CD8-positive, alpha-beta memory T cell (primary cell): Measurements from ENCODE around the gene SLC38A8. TPM values are rescaled to one million over a fixed set of nuclear protein-coding genes. Genes with fewer than 3 reads are reported as not detected.

Experiments
- CTCF ChIA-PET: fragments of 350-600 bp; sonication (Branson Sonifier 250); formaldehyde crosslinking; loops from one replicate; lab custom pipeline; 2021; ENCODE audit warnings: antibody characterized with exemption; lab: Charles Lee
- POLR2A ChIA-PET: fragments of 350-600 bp; sonication (Branson Sonifier 250); formaldehyde crosslinking; loops from one replicate; lab custom pipeline; 2021; ENCODE audit warnings: antibody characterized with exemption; lab: Charles Lee
- DNase-seq, 5 donors: peaks; one replicate each; pipeline versions ENCODE4 v3.0.0 to v3.0.0-alpha.2; 2020 to 2022; ENCODE audit warnings: mixed read lengths in 1 of 5
- H3K27ac ChIP-seq: one replicate; pipeline ENCODE4 v1.7.0; 2013; ENCODE audit warnings: low read depth, mild to moderate bottlenecking, low read length, moderate library complexity
- H3K27me3 ChIP-seq: 2 replicates; pipeline ENCODE4 v1.7.0; 2013; ENCODE audit warnings: low read length, mild to moderate bottlenecking; ENCODE audit not compliant: insufficient read depth, poor library complexity, severe bottlenecking
- H3K36me3 ChIP-seq: 2 replicates; pipeline ENCODE4 v1.7.0; 2013; ENCODE audit warnings: mild to moderate bottlenecking, low read length, moderate library complexity; ENCODE audit not compliant: insufficient read depth
- H3K4me1 ChIP-seq: 2 replicates; pipeline ENCODE4 v1.7.0; 2013; ENCODE audit warnings: mild to moderate bottlenecking, low read length, moderate library complexity; ENCODE audit not compliant: insufficient read depth
- H3K4me3 ChIP-seq: 2 replicates; pipeline ENCODE4 v1.7.0; 2013; ENCODE audit warnings: mild to moderate bottlenecking, low read length
- H3K9me3 ChIP-seq: 2 replicates; pipeline ENCODE4 v1.7.0; 2013; ENCODE audit warnings: mild to moderate bottlenecking, low read length
- H3K27ac Mint-ChIP-seq, 8 donors: one replicate each; pipeline ENCODE4 v1.8.0; 2020 to 2021; ENCODE audit warnings: mixed read lengths in 8 of 8, mild to moderate bottlenecking in 6 of 8, inconsistent platforms in 3 of 8, moderate library complexity in 3 of 8
- H3K27me3 Mint-ChIP-seq, 2 donors: one replicate each; pipeline ENCODE4 v1.8.0; 2020 to 2021; ENCODE audit warnings: mixed read lengths in 2 of 2, mild to moderate bottlenecking in 1 of 2, moderate library complexity in 1 of 2
- H3K36me3 Mint-ChIP-seq, 3 donors: one replicate each; pipeline ENCODE4 v1.8.0; 2020 to 2021; ENCODE audit warnings: mixed read lengths in 3 of 3, inconsistent platforms in 1 of 3, mild to moderate bottlenecking in 1 of 3
- H3K4me1 Mint-ChIP-seq, 3 donors: one replicate each; pipeline ENCODE4 v1.8.0; 2020 to 2021; ENCODE audit warnings: mixed read lengths in 3 of 3, inconsistent platforms in 1 of 3, mild to moderate bottlenecking in 1 of 3
- H3K4me3 Mint-ChIP-seq, 7 donors: one replicate each; pipeline ENCODE4 v1.8.0; 2020 to 2021; ENCODE audit warnings: mixed read lengths in 7 of 7, mild to moderate bottlenecking in 6 of 7, moderate library complexity in 4 of 7, inconsistent platforms in 2 of 7
- H3K9me3 Mint-ChIP-seq, 5 donors: one replicate each; pipeline ENCODE4 v1.8.0; 2020 to 2022; ENCODE audit warnings: mixed read lengths in 5 of 5, mild to moderate bottlenecking in 3 of 5, moderate library complexity in 2 of 5, inconsistent platforms in 1 of 5
- polyA plus RNA-seq: library from polyadenylated mRNA; unstranded; fragments of 300-500 nt; fragmentation: Illumina TruSeq; gene quantifications from one replicate; pipeline ENCODE4 v1.2.3, GENCODE V29; 2021
- total RNA-seq, 2 experiments: library from RNA; stranded (reverse); gene quantifications; one replicate each; pipeline ENCODE4 v1.2.3, GENCODE V29; 2021

The SLC38A8 gene
- total and polyA plus RNA-seq, 3 experiments from 2014 or later: not detected

DNA sequence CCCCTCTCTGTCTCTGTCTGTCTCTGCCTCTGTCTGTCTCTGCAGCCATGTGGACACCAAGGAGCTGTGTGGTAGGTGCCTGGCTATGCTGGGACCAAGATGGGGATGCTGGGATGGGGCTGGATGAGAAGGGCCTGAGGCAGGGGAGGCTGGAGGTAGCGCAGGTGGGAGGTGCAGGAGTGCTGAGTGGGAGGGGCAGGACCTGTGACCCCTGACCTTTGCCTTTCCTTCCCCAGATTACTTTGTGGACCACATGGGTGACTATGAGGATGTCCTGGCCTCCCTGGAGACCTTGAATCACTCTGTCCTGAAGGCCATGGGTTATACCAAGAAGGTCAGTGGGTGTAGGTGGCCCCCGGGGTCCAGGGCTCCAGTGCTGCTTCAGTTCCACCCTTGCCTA lies 61.8 kb downstream of the SLC38A8 start:
- Mint-ChIP-seq H3K36me3 (peaks cover 0 to 2% (median 0%) of the 10 kb centered on the region in 3 donors), H3K27ac (no peak overlapping the region), H3K27me3 (peaks cover 3 to 5% of the 10 kb centered on the region in 2 donors), H3K4me3 (no peak overlapping the region), H3K4me1 (no peaks in the 10 kb centered on the region), H3K9me3 (peaks cover 0 to 4% (median 0%) of the 10 kb centered on the region in 5 donors)
- H3K36me3 ChIP-seq: no peaks in the 10 kb centered on the region
- ChIA-PET CTCF (no interaction called here), POLR2A (no interaction called here)
- H3K27me3 ChIP-seq: no peaks in the 10 kb centered on the region
- peak in 1 of 5 donors; percentile 13 for DNase-seq
- H3K9me3 ChIP-seq: no peaks in the 10 kb centered on the region
- no peak overlapping the region for H3K27ac ChIP-seq
- no peaks in the 10 kb centered on the region for H3K4me1 ChIP-seq
- no peak overlapping the region for H3K4me3 ChIP-seq

DNA sequence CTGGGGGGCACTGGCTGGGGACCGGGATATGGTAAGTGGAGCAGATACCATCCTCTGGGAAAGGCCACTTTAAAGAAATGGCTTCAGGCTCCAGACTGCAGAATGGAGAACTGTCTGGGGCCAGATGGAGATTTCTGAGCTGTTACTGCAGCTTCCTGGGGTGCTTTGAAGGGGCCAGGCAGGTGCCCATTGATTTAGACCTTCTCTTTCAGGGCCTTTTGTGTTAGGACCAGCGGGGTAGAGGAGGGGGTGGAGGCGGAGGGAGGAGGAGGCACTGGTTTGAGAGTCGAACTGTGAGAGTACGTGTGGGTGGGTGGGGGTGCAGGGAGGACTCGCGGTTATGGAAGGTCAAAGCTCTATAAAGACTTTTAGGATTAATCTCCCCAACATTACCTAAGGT lies 63.2 kb downstream of the SLC38A8 start:
- Histone ChIP-seq H3K4me3 (no peak overlapping the region), H3K9me3 (no peaks in the 10 kb centered on the region), H3K27me3 (no peaks in the 10 kb centered on the region), H3K4me1 (no peaks in the 10 kb centered on the region), H3K27ac (no peak overlapping the region), H3K36me3 (no peaks in the 10 kb centered on the region)
- peak in 1 of 5 donors; percentile 10 for DNase-seq
- H3K4me1 Mint-ChIP-seq: no peaks in the 10 kb centered on the region
- POLR2A ChIA-PET: no interaction called here
- peaks cover 0 to 2% (median 0%) of the 10 kb centered on the region in 3 donors for H3K36me3 Mint-ChIP-seq
- H3K27me3 Mint-ChIP-seq: peaks cover 3 to 8% of the 10 kb centered on the region in 2 donors
- CTCF ChIA-PET: no interaction called here
- peaks cover 0 to 4% (median 0%) of the 10 kb centered on the region in 5 donors for H3K9me3 Mint-ChIP-seq
- no peak overlapping the region for H3K4me3 Mint-ChIP-seq
- H3K27ac Mint-ChIP-seq: no peak overlapping the region

- peaks cover 0 to 2% (median 0%) of the 10 kb centered on the region in 3 donors for H3K36me3 Mint-ChIP-seq
Measured at GRCh38 chr16:83978401-83978904, 64.1 kb downstream of the SLC38A8 start.

DNA sequence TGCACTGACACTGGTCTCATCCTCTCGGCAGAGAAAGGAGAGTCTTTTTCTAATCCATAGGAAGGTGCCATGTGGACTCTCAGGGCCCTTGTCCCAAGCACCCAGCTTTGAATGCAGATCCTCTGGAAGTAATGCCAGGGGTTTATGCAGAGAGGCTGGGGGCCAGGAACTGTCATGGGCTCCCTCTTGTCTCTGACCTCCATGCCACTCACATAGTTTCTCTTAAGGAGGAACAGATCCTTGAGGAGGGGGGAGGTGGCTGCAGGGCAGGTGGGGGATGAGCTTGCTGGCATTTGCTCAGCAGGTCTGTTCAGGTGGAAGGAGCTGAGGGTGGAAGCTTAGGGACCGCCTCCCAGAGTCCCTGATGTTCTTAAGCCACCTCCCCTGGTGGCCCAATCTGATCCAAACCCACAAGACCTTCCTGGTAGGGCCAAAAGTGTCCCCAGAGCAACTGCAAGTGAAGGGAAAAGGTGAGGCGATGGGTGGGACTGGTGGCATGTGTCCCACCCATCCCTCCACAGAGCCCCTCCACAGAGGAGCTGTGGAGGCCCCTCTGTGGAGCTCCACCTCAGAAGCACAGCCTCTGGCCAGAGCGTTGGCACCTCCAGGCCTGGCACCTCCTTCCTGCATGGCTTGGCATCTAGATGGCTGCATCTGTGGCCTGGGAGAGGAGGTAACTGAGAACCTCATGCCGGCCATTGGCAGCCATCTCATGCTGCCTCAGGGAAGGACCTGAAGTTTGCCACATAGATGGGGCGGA lies 65.4 kb downstream of the SLC38A8 start:
- no peak overlapping the region for H3K27ac ChIP-seq
- H3K36me3 Mint-ChIP-seq: peaks cover 0 to 2% (median 0%) of the 10 kb centered on the region in 3 donors
- H3K27me3 ChIP-seq: no peaks in the 10 kb centered on the region
- H3K9me3 Mint-ChIP-seq: peaks cover 0 to 4% (median 0%) of the 10 kb centered on the region in 5 donors
- H3K4me3 ChIP-seq: no peak overlapping the region
- H3K27ac Mint-ChIP-seq: no peak overlapping the region
- H3K4me1 Mint-ChIP-seq: no peaks in the 10 kb centered on the region
- ChIA-PET CTCF (no interaction called here), POLR2A (no interaction called here)
- H3K27me3 Mint-ChIP-seq: peaks cover 4 to 8% of the 10 kb centered on the region in 2 donors
- H3K4me1 ChIP-seq: no peaks in the 10 kb centered on the region
- H3K9me3 ChIP-seq: no peaks in the 10 kb centered on the region
- DNase-seq: peak in 1 of 5 donors; percentile 27
- no peaks in the 10 kb centered on the region for H3K36me3 ChIP-seq
- no peak overlapping the region for H3K4me3 Mint-ChIP-seq

More at GRCh38 chr16:83978401-83978904, 64.1 kb downstream of the SLC38A8 start:
- no peak for DNase-seq
- Histone ChIP-seq H3K27me3 (no peaks in the 10 kb centered on the region), H3K27ac (no peak overlapping the region), H3K9me3 (no peaks in the 10 kb centered on the region), H3K4me3 (no peak overlapping the region), H3K36me3 (no peaks in the 10 kb centered on the region), H3K4me1 (no peaks in the 10 kb centered on the region)
- ChIA-PET POLR2A (no interaction called here), CTCF (no interaction called here)
- no peaks in the 10 kb centered on the region for H3K4me1 Mint-ChIP-seq
- H3K9me3 Mint-ChIP-seq: peaks cover 0 to 4% (median 0%) of the 10 kb centered on the region in 5 donors
- no peak overlapping the region for H3K4me3 Mint-ChIP-seq
- no peak overlapping the region for H3K27ac Mint-ChIP-seq
- H3K27me3 Mint-ChIP-seq: peaks cover 3 to 8% of the 10 kb centered on the region in 2 donors

DNA sequence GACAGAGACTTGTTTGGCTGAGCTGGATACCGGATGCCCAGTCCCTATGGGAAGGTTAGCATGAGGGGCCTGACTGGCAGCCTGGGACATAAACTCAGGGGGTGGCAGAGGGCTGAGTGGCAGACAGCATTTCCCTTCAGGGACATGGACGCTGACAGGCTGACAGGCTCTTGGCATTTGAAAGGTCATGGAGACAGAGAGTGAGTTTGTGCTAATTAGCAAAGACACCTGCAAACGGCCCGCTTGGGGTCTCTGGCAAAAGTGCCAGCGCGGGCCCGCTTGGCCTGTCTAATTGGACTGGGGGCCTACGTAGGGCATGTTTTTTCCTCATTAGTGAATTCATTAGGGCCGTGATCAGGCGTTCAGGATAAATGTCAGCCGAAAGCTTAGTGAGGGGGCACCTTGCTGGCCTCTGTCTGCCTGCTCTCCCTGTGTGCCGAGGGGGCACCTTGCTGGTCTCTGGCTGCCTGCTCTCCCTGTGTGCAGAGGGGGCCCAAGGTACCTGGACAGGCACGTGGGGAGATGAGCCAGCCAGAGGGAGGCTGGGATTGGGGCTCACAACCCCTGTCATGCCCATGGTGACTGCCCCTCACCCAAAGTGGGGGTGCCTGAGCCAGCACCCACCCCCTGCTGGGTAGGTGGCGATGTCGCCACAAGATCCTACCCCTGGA lies 66.9 kb downstream of the SLC38A8 start:
- Histone ChIP-seq H3K27ac (no peak overlapping the region), H3K27me3 (no peaks in the 10 kb centered on the region), H3K4me3 (no peak overlapping the region), H3K4me1 (no peaks in the 10 kb centered on the region), H3K36me3 (no peaks in the 10 kb centered on the region), H3K9me3 (no peaks in the 10 kb centered on the region)
- H3K4me3 Mint-ChIP-seq: no peak overlapping the region
- peak in 1 of 5 donors; percentile 28 for DNase-seq
- no peak overlapping the region for H3K27ac Mint-ChIP-seq
- ChIA-PET POLR2A (no interaction called here), CTCF (no interaction called here)
- peaks cover 0 to 4% (median 0%) of the 10 kb centered on the region in 5 donors for H3K9me3 Mint-ChIP-seq
- H3K4me1 Mint-ChIP-seq: no peaks in the 10 kb centered on the region
- peaks cover 7 to 8% of the 10 kb centered on the region in 2 donors for H3K27me3 Mint-ChIP-seq
- H3K36me3 Mint-ChIP-seq: peaks cover 0 to 2% (median 0%) of the 10 kb centered on the region in 3 donors

DNA sequence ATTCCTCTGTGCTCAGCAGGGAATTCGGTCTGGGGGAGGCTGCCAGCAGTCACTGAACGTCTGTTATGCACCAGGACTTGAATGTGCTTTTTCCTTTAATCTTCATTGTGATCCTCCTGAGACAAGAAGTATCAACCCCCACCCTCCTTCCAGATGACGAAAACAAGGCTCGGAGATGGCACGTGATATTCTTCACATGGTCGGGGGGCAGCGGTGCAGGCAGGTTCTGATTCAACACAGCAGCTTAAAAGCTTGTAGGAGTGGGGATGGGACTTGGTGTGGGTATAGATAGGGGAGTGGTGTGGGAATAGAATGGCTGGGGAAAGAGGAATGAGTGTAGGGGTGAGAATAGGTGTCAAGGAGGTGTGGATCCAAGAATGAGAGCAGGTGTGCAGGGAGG lies 68.1 kb downstream of the SLC38A8 start:
- CTCF ChIA-PET: no interaction called here
- H3K9me3 Mint-ChIP-seq: peaks cover 0 to 4% (median 0%) of the 10 kb centered on the region in 5 donors
- POLR2A ChIA-PET: no interaction called here

GRCh38 chr16:83973581-83974385 lies 68.8 kb downstream of the SLC38A8 start:
- no peak overlapping the region for H3K4me3 ChIP-seq
- H3K9me3 ChIP-seq: no peaks in the 10 kb centered on the region
- POLR2A ChIA-PET: no interaction called here
- Mint-ChIP-seq H3K4me3 (no peak overlapping the region), H3K27ac (no peak overlapping the region), H3K4me1 (peaks cover 0 to 5% (median 0%) of the 10 kb centered on the region in 3 donors), H3K36me3 (peaks cover 0 to under 1% (median 0%) of the 10 kb centered on the region in 3 donors), H3K9me3 (peaks cover 0 to 3% (median 0%) of the 10 kb centered on the region in 5 donors), H3K27me3 (peaks cover 14 to 17% of the 10 kb centered on the region in 2 donors)
- H3K36me3 ChIP-seq: no peaks in the 10 kb centered on the region
- no peaks in the 10 kb centered on the region for H3K4me1 ChIP-seq
- peak in 1 of 5 donors; percentile 22 for DNase-seq
- no peak overlapping the region for H3K27ac ChIP-seq
- H3K27me3 ChIP-seq: no peaks in the 10 kb centered on the region
- CTCF ChIA-PET: no interaction called here

More for the DNA sequence above, 68.1 kb downstream of the SLC38A8 start:
- no peak overlapping the region for H3K4me3 ChIP-seq
- H3K4me1 Mint-ChIP-seq: peaks cover 0 to 5% (median 0%) of the 10 kb centered on the region in 3 donors
- DNase-seq: peak in 1 of 5 donors; percentile 4
- no peak overlapping the region for H3K27ac ChIP-seq
- no peak overlapping the region for H3K4me3 Mint-ChIP-seq
- H3K4me1 ChIP-seq: no peaks in the 10 kb centered on the region
- no peaks in the 10 kb centered on the region for H3K9me3 ChIP-seq
- H3K36me3 ChIP-seq: no peaks in the 10 kb centered on the region
- peaks cover 0 to 2% (median 0%) of the 10 kb centered on the region in 3 donors for H3K36me3 Mint-ChIP-seq
- no peaks in the 10 kb centered on the region for H3K27me3 ChIP-seq
- H3K27me3 Mint-ChIP-seq: peaks cover 14% of the 10 kb centered on the region in 2 donors
- no peak overlapping the region for H3K27ac Mint-ChIP-seq
